Neuronal stem cell (in vitro differentiated cells): Measurements from ENCODE around the gene SMG1.
"Not testable (repeated sequence)": the region's sequence is repeated elsewhere in the genome, so short reads cannot be mapped to it uniquely, and the experiment has no call there.

Experiments
- DNase-seq: peaks from one replicate; pipeline ENCODE4 v3.0.0-alpha.2; 2013; ENCODE audit warnings: low spot score
- H2AFZ ChIP-seq: one replicate; pipeline ENCODE4 v1.6.1; 2013; ENCODE audit warnings: mild to moderate bottlenecking, low read length, inconsistent platforms
- H2AK5ac ChIP-seq: 2 replicates; pipeline ENCODE4 v1.6.1; 2013; ENCODE audit warnings: low read depth, mild to moderate bottlenecking, inconsistent platforms, low read length, moderate library complexity, mixed read lengths
- H2BK120ac ChIP-seq: 2 replicates; pipeline ENCODE4 v1.6.1; 2013; ENCODE audit warnings: low read depth, mild to moderate bottlenecking, inconsistent platforms, low read length, moderate library complexity, mixed read lengths
- H2BK12ac ChIP-seq: one replicate; pipeline ENCODE4 v1.6.1; 2013; ENCODE audit warnings: low read length, inconsistent platforms
- H2BK15ac ChIP-seq: 2 replicates; pipeline ENCODE4 v1.6.1; 2013; ENCODE audit warnings: mild to moderate bottlenecking, low read length, inconsistent platforms, mixed read lengths
- H2BK5ac ChIP-seq: one replicate; pipeline ENCODE4 v1.6.1; 2013; ENCODE audit warnings: inconsistent platforms, mild to moderate bottlenecking, low read length, moderate library complexity
- H3K14ac ChIP-seq: one replicate; pipeline ENCODE4 v1.6.1; 2013; ENCODE audit warnings: low read length, inconsistent platforms
- H3K18ac ChIP-seq: 2 replicates; pipeline ENCODE4 v1.6.1; 2013; ENCODE audit warnings: low read length, inconsistent platforms
- H3K23ac ChIP-seq: 2 replicates; pipeline ENCODE4 v1.6.1; 2013; ENCODE audit warnings: low read depth, mild to moderate bottlenecking, mixed read lengths, low read length, inconsistent platforms; ENCODE audit not compliant: poor library complexity
- H3K27ac ChIP-seq: replicated peaks from 3 replicates; pipeline ENCODE4 v1.5.1; 2013; ENCODE audit warnings: low read length, inconsistent platforms
- H3K27me3 ChIP-seq, 3 experiments: 2 replicates each; pipeline ENCODE4 v1.6.1; 2013; ENCODE audit warnings: low read length in 3 of 3, mild to moderate bottlenecking in 2 of 3, inconsistent platforms in 1 of 3, low read depth in 1 of 3, mixed read lengths in 1 of 3, moderate library complexity in 1 of 3; ENCODE audit not compliant: control insufficient read depth in 3 of 3, insufficient read depth in 3 of 3
- H3K36me3 ChIP-seq, 2 donors: replicated peaks in 1 of 2; 2 replicates each; pipeline ENCODE4 v1.6.1; 2013; ENCODE audit warnings: low read length in 2 of 2; ENCODE audit not compliant: control insufficient read depth in 2 of 2, insufficient read depth in 2 of 2
- H3K4ac ChIP-seq: 2 replicates; pipeline ENCODE4 v1.6.1; 2013; ENCODE audit warnings: inconsistent platforms, mild to moderate bottlenecking, low read length, moderate library complexity
- H3K4me1 ChIP-seq, 2 donors: 1 replicate in 1 of 2; 2 replicates in 1 of 2; pipeline ENCODE4 v1.6.1; 2013; ENCODE audit warnings: low read length in 2 of 2, low read depth in 1 of 2; ENCODE audit not compliant: control insufficient read depth in 2 of 2, insufficient read depth in 1 of 2
- H3K4me2 ChIP-seq: one replicate; pipeline ENCODE4 v1.6.1; 2013; ENCODE audit warnings: mild to moderate bottlenecking, low read length, inconsistent platforms; ENCODE audit not compliant: insufficient read depth, poor library complexity, severe bottlenecking
- H3K4me3 ChIP-seq, 2 donors: 2 replicates each; pipeline ENCODE4 v1.5.1; 2013; ENCODE audit warnings: low read length in 2 of 2, mild to moderate bottlenecking in 2 of 2, inconsistent platforms in 1 of 2, moderate library complexity in 1 of 2
- H3K79me1 ChIP-seq: one replicate; pipeline ENCODE4 v1.6.1; 2013; ENCODE audit warnings: low read depth, mild to moderate bottlenecking, inconsistent platforms, low read length, moderate library complexity
- H3K9ac ChIP-seq: one replicate; pipeline ENCODE4 v1.6.1; 2013; ENCODE audit warnings: mild to moderate bottlenecking, low read depth, low read length, inconsistent platforms; ENCODE audit not compliant: poor library complexity
- H3K9me3 ChIP-seq, 2 donors: replicated peaks in 1 of 2; 2 replicates each; pipeline versions ENCODE3 to v1.6.1; 2013; ENCODE audit warnings: low read length in 2 of 2, mild to moderate bottlenecking in 2 of 2, inconsistent platforms in 1 of 2, low read depth in 1 of 2, mixed read lengths in 1 of 2, moderate library complexity in 1 of 2; ENCODE audit not compliant: control insufficient read depth in 2 of 2, insufficient read depth in 1 of 2
- H4K8ac ChIP-seq: one replicate; pipeline ENCODE4 v1.6.1; 2013; ENCODE audit warnings: low read depth, mild to moderate bottlenecking, inconsistent platforms, low read length, moderate library complexity
- H4K91ac ChIP-seq: one replicate; pipeline ENCODE4 v1.6.1; 2013; ENCODE audit warnings: low read length, low read depth, mild to moderate bottlenecking, inconsistent platforms; ENCODE audit not compliant: poor library complexity
- WGBS, 2 donors: extraction: QIAGEN DNeasy Blood & Tissue Kit; methylation state at CpG; one replicate each; pipeline ENCODE4 v1.1.7; 2013; ENCODE audit warnings: missing lambda C conversion rate in 2 of 2, mixed read lengths in 1 of 2; ENCODE audit not compliant: insufficient read length in 2 of 2, insufficient replicate concordance in 1 of 2; ENCODE audit errors: extremely low coverage in 2 of 2; 5-methylcytosine and 5-hydroxymethylcytosine counted together

SMG1 gene

DNA sequence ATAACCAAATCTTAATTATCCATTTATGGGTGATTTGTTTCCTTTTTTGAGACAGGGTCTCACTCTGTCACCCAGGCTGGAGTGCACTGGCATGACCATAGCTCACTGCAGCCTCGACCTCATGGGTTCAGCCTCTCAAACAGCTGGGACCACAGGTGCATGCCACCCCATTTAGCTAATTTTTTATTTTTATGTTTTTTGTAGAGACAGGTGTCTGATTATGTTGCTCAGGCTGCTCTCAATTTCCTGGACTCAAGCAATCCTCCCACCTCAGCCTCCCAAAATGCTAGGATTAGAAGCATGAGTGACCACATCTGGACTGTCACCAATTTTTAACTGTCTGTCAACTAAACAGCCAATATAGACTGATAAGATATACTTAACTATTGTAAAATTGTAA lies 25.0 kb downstream of the SMG1 start:
- not testable (repeated sequence) for H3K79me1 ChIP-seq, DNase-seq, H2BK120ac ChIP-seq, H3K27ac ChIP-seq, H3K14ac ChIP-seq, H4K8ac ChIP-seq, H3K18ac ChIP-seq, H2BK12ac ChIP-seq, H2AK5ac ChIP-seq, H3K4me3 ChIP-seq, H2AFZ ChIP-seq, H3K36me3 ChIP-seq, H3K4me1 ChIP-seq, H3K4me2 ChIP-seq, H3K27me3 ChIP-seq, H3K9ac ChIP-seq, H3K23ac ChIP-seq, H2BK15ac ChIP-seq, H4K91ac ChIP-seq, H2BK5ac ChIP-seq, H3K4ac ChIP-seq, H3K9me3 ChIP-seq
- WGBS, 2 donors = no CpG with 5 or more reads among the region's 1 CpG

DNA sequence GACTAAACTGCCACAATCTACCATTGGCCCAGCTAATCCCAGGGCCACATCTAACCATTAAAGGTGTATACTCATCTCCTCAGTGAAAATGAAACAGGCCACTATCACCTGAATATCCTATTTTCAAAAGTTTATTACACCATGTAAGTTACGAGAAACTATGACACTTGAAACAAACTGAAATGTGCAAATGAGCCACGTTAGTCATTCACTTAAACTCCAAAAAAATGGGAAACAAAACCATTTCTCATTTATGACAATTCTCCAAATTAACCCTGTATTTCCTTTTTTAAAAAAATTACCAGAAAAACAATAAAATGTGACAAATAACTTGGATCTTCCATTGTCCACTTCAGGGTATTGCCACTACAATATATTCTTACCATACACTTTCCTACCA lies 41.8 kb downstream of the SMG1 start:
- H4K8ac ChIP-seq, H3K9ac ChIP-seq, H3K79me1 ChIP-seq, H3K14ac ChIP-seq, H3K4me1 ChIP-seq, H2AFZ ChIP-seq, H3K4me2 ChIP-seq, H2AK5ac ChIP-seq, H2BK120ac ChIP-seq, H2BK15ac ChIP-seq, H3K9me3 ChIP-seq, DNase-seq, H3K27me3 ChIP-seq, H3K27ac ChIP-seq, H3K4ac ChIP-seq, H3K18ac ChIP-seq, H4K91ac ChIP-seq, H3K23ac ChIP-seq, H3K4me3 ChIP-seq, H2BK5ac ChIP-seq, H2BK12ac ChIP-seq: not testable (repeated sequence)
- H3K36me3 ChIP-seq = peaks cover 0 to 48% of the 10 kb centered on the region in 2 donors
- WGBS, 2 donors = no CpG with 5 or more reads among the region's 2 CpGs

DNA sequence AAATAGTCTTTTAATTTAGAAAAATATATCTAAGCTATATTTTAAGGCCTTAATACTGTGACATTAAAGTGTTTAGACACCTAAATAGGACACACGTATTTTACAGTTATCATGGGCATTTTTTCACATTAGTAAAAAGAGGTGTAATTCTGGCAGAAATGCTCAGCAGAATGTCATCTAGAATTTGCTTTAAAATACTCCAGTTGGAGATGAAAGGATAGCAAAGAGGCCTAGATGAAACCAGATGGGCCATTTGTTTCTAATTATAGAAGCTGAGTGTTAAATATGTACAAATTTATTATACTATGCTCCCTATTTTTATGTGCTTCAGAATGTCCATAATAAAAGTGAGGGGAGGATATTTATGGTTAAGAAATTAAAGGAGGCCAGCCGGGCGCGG lies 48.5 kb downstream of the SMG1 start:
- peaks cover 0 to 54% of the 10 kb centered on the region in 2 donors for H3K36me3 ChIP-seq
- H4K8ac ChIP-seq, H3K14ac ChIP-seq, DNase-seq, H3K4me2 ChIP-seq, H2BK5ac ChIP-seq, H3K18ac ChIP-seq, H2AK5ac ChIP-seq, H2BK12ac ChIP-seq, H3K27ac ChIP-seq, H3K79me1 ChIP-seq, H2BK15ac ChIP-seq, H3K4ac ChIP-seq, H3K9me3 ChIP-seq, H3K4me1 ChIP-seq, H2AFZ ChIP-seq, H3K23ac ChIP-seq, H3K4me3 ChIP-seq, H3K9ac ChIP-seq, H4K91ac ChIP-seq, H2BK120ac ChIP-seq, H3K27me3 ChIP-seq: not testable (repeated sequence)
- WGBS, 2 donors = no CpG with 5 or more reads among the region's 4 CpGs

DNA sequence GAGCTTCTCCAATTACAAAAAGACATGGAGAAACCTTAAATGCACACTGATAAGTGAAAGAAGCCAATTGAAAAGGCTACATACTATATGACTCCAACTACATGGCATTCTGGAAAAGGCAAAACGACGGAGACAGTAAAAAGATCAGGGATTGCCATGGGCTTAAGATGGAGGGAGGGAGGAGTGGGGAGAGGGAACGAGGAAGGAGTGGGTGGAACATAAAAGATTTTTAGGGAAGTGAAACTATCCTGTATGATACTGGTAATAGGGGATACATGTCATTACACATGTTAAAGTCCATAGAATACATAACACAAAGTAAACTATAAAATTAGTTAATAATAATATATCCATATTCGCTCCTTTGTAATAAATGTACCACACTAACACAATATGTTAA lies 48.9 kb downstream of the SMG1 start:
- not testable (repeated sequence) for H3K18ac ChIP-seq, H3K9ac ChIP-seq, H4K91ac ChIP-seq, H3K9me3 ChIP-seq, DNase-seq, H3K27me3 ChIP-seq, H3K79me1 ChIP-seq, H2BK120ac ChIP-seq, H3K23ac ChIP-seq, H3K4me2 ChIP-seq, H3K14ac ChIP-seq, H3K4me1 ChIP-seq, H2BK5ac ChIP-seq, H3K4me3 ChIP-seq, H3K27ac ChIP-seq, H2AK5ac ChIP-seq, H4K8ac ChIP-seq, H3K4ac ChIP-seq, H2BK12ac ChIP-seq, H2BK15ac ChIP-seq, H2AFZ ChIP-seq
- no CpG with 5 or more reads among the region's 4 CpGs for WGBS, 2 donors
- H3K36me3 ChIP-seq = peaks cover 0 to 49% of the 10 kb centered on the region in 2 donors
